K562 (cell line): ENCODE data around the gene ZNF622. TPM values are rescaled to one million over a fixed set of nuclear protein-coding genes. Genes with fewer than 3 reads are reported as not detected.

Experiments
- ARID2 ChIP-seq: fragments of 450-650 bp; IDR thresholded peaks from 2 replicates; pipeline ENCODE4 v1.6.1; 2017; ENCODE audit warnings: antibody characterized with exemption, mild to moderate bottlenecking
- CSDE1 ChIP-seq, 2 experiments: fragments of 450-650 bp; IDR thresholded peaks; 2 replicates each; pipeline ENCODE4 v1.6.1; 2016; ENCODE audit warnings: mild to moderate bottlenecking in 1 of 2
- EHMT2 ChIP-seq: fragments of 450-650 bp; IDR thresholded peaks from 2 replicates; pipeline ENCODE4 v1.6.1; 2018; ENCODE audit warnings: antibody characterized with exemption
- FOS ChIP-seq: IDR thresholded peaks from 3 replicates; pipeline ENCODE4 v1.6.1; 2011; ENCODE audit not compliant: insufficient read length; ENCODE audit errors: extremely low read depth
- FOSL1 ChIP-seq: fragments of 200-800 bp; sonication (Bioruptor generic); conservative IDR thresholded peaks from 2 replicates; pipeline ENCODE4 v1.6.1; 2016; ENCODE audit warnings: missing genetic modification characterization, missing compliant biosample characterization
- FOXK2 ChIP-seq, 2 experiments: fragments of 450-650 bp; IDR thresholded peaks in 1 of 2; conservative IDR thresholded peaks in 1 of 2; 2 replicates each; pipeline ENCODE4 v1.6.1; 2016; ENCODE audit warnings: low read depth in 2 of 2, mild to moderate bottlenecking in 1 of 2
- HSF4 ChIP-seq: fragments of 250-450 bp; sonication (Bioruptor Pico); IDR thresholded peaks from 2 replicates; pipeline ENCODE4 v2.1.2; 2022; ENCODE audit warnings: mild to moderate bottlenecking, moderate library complexity, borderline replicate concordance
- ILF3 ChIP-seq: fragments of 450-650 bp; IDR thresholded peaks from 2 replicates; pipeline ENCODE4 v1.6.1; 2018; ENCODE audit warnings: antibody characterized with exemption, mild to moderate bottlenecking, moderate library complexity, borderline replicate concordance
- KLF13 ChIP-seq: fragments of 450-650 bp; IDR thresholded peaks from 2 replicates; pipeline ENCODE4 v1.6.1; 2016; ENCODE audit warnings: missing genetic modification characterization, low read depth, mild to moderate bottlenecking, missing compliant biosample characterization, moderate library complexity, borderline replicate concordance
- LEF1 ChIP-seq: fragments of 450-650 bp; IDR thresholded peaks from 2 replicates; pipeline ENCODE4 v1.6.1; 2016; ENCODE audit warnings: mild to moderate bottlenecking
- MEF2D ChIP-seq: conservative IDR thresholded peaks from 2 replicates; pipeline ENCODE4 v1.6.1; 2016; ENCODE audit warnings: low read depth, missing genetic modification characterization, missing compliant biosample characterization
- MTA2 ChIP-seq: fragments of 450-650 bp; IDR thresholded peaks from 2 replicates; pipeline ENCODE4 v1.6.1; 2016; ENCODE audit warnings: low read depth
- NBN ChIP-seq: fragments of 450-650 bp; IDR thresholded peaks from 2 replicates; pipeline ENCODE4 v1.6.1; 2016; ENCODE audit warnings: low read depth, mild to moderate bottlenecking
- NONO ChIP-seq, 2 experiments: fragments of 200-400 bp in 1 of 2; fragments of 450-650 bp in 1 of 2; formaldehyde crosslinking in 1 of 2; IDR thresholded peaks; 2 replicates each; pipeline ENCODE4 v1.6.1; 2017; ENCODE audit warnings: low read depth in 2 of 2, mild to moderate bottlenecking in 2 of 2, moderate library complexity in 2 of 2, low read length in 1 of 2
- SMAD3 ChIP-seq: fragments of 450-650 bp; formaldehyde crosslinking; conservative IDR thresholded peaks from 2 replicates; pipeline ENCODE4 v1.4.0; 2020; ENCODE audit warnings: mild to moderate bottlenecking
- SMARCB1 ChIP-seq: IDR thresholded peaks from 2 replicates; pipeline ENCODE4 v1.6.1; 2011; ENCODE audit warnings: improper control_type of control experiment, low read depth; ENCODE audit not compliant: insufficient read length
- ZNF75A ChIP-seq: fragments of 450-650 bp; formaldehyde crosslinking; IDR thresholded peaks from 2 replicates; pipeline ENCODE4 v1.4.0; 2020; ENCODE audit warnings: mild to moderate bottlenecking
- ZNF76 ChIP-seq: fragments of 250-450 bp; sonication (Bioruptor Pico); IDR thresholded peaks from 2 replicates; pipeline ENCODE4 v1.4.0; 2020; ENCODE audit warnings: mild to moderate bottlenecking, moderate library complexity, borderline replicate concordance
- polyA plus RNA-seq, 8 experiments: library from polyadenylated mRNA; depleted of rRNA in 4 of 8; stranded (reverse) in 5 of 8; unstranded in 3 of 8; fragments of >200 nt; fragmentation: Nextera tagmentation in 2 of 8; fragmentation: Illumina TruSeq in 1 of 8; extraction: Ambion mirVana in 2 of 8; extraction: Trizol in 1 of 8; gene quantifications; 2 replicates each; pipeline versions ENCODE4 v1.2.1 to v1.2.3, GENCODE V29; 2011 to 2014; ENCODE audit warnings: inconsistent platforms in 1 of 8, missing spikeins in 1 of 8
- total RNA-seq, 7 experiments: library from RNA; depleted of rRNA in 6 of 7; stranded (reverse); fragments of >200 nt in 6 of 7; fragmentation: Illumina TruSeq in 2 of 7; extraction: Trizol in 2 of 7; gene quantifications; 2 replicates each; pipeline versions ENCODE4 v1.2.1 to v1.2.3, GENCODE V29; 2011 to 2021; ENCODE audit warnings: low replicate concordance in 1 of 7
- TF ChIP-seq, protein P1 (sequence below): fragments of 200-400 bp; formaldehyde crosslinking; IDR thresholded peaks from 2 replicates; pipeline ENCODE4 v1.6.1; 2017; ENCODE audit warnings: mild to moderate bottlenecking, low read depth, low read length, moderate library complexity
- TF ChIP-seq, protein P2 (sequence below): fragments of 250-450 bp; sonication (Bioruptor Pico); IDR thresholded peaks from 2 replicates; pipeline ENCODE4 v1.8.0; 2022; ENCODE audit warnings: inconsistent platforms
- TF ChIP-seq, protein P3 (sequence below), 3 experiments: fragments of 200-800 bp in 1 of 3; fragments of 250-450 bp in 1 of 3; fragments of 450-650 bp in 1 of 3; sonication (Bioruptor Pico) in 1 of 3; sonication (Bioruptor generic) in 1 of 3; formaldehyde crosslinking in 1 of 3; IDR thresholded peaks; 2 replicates each; pipeline versions ENCODE4 v1.6.1 to v1.8.0; 2016 to 2022; ENCODE audit warnings: mild to moderate bottlenecking in 2 of 3, missing genetic modification characterization in 2 of 3, missing compliant biosample characterization in 1 of 3, moderate library complexity in 1 of 3

The ZNF622 gene
- total and polyA plus RNA-seq, 9 of the 15 experiments (the other 6 are each of a cell fraction or from before 2014, with no cell fraction given), result 9.6 to 51.5 (median 32.3) TPM

DNA sequence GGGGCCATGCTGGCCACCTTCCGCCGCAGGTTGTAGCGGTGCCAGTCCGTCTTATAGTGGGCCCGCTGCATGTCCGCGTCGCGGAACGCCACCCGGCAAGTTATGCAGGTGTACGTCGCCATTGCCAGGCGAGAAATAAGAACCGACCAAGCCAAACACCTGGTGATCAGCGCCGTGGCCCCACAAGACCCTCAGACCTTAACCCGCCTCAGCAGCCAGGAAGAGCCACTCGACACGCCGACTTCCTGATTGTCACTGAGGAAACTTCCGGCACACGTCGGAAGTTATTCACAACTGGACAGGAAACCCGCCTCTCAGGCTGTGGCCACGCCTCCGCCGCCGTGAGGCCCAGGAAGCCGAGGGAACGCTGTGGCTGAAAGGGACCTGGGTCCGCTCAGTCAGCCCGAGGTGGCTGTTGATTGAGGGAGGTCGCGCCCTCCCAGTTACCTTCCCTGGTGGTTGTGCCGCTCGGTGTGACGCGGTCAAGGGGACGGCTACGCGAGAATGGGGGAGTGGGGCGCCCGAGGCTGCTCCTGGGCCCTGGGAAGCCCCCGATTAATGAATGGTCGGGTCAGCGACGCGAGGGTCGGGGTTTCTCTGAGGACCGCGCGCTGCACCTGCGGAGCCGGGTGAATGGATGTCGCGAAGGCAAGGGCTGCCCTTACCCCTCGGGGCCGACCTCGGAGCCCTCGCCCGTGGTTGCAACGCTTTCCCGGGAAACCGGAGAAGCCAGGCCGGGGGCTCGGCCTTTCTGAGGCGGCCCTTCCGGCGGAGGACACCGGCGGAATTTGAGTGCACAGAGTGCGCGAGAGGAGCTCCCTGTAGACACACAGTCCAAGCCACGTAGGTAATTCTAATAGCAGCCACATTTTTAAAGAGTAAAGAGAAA lies at the start of gene ZNF622 (continued):
- TF ChIP-seq, protein P1, sequence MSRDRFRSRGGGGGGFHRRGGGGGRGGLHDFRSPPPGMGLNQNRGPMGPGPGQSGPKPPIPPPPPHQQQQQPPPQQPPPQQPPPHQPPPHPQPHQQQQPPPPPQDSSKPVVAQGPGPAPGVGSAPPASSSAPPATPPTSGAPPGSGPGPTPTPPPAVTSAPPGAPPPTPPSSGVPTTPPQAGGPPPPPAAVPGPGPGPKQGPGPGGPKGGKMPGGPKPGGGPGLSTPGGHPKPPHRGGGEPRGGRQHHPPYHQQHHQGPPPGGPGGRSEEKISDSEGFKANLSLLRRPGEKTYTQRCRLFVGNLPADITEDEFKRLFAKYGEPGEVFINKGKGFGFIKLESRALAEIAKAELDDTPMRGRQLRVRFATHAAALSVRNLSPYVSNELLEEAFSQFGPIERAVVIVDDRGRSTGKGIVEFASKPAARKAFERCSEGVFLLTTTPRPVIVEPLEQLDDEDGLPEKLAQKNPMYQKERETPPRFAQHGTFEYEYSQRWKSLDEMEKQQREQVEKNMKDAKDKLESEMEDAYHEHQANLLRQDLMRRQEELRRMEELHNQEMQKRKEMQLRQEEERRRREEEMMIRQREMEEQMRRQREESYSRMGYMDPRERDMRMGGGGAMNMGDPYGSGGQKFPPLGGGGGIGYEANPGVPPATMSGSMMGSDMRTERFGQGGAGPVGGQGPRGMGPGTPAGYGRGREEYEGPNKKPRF, result no peak
- TF ChIP-seq LEF1, result no peak
- TF ChIP-seq FOSL1 (tag), result no peak
- TF ChIP-seq MTA2, result no peak
- no peak for TF ChIP-seq EHMT2
- TF ChIP-seq SMAD3 (CRISPR knock-in tag), result no peak
- TF ChIP-seq NONO (IDR thresholded peaks at IDR 0.05; ENCODE audit: low read depth in 2 of 2, low read length in 1 of 2), result peak; percentile 5 to 40; a peak in 1 of 4 replicates
- no peak for TF ChIP-seq HSF4 (CRISPR knock-in tag)
- TF ChIP-seq KLF13, result peak; percentile 20; the same call in 1 of the 2 replicates
- TF ChIP-seq CSDE1 (IDR thresholded peaks at IDR 0.05), result no peak; a peak in 1 of 4 replicates
- no peak for TF ChIP-seq NBN
- TF ChIP-seq, protein P2, sequence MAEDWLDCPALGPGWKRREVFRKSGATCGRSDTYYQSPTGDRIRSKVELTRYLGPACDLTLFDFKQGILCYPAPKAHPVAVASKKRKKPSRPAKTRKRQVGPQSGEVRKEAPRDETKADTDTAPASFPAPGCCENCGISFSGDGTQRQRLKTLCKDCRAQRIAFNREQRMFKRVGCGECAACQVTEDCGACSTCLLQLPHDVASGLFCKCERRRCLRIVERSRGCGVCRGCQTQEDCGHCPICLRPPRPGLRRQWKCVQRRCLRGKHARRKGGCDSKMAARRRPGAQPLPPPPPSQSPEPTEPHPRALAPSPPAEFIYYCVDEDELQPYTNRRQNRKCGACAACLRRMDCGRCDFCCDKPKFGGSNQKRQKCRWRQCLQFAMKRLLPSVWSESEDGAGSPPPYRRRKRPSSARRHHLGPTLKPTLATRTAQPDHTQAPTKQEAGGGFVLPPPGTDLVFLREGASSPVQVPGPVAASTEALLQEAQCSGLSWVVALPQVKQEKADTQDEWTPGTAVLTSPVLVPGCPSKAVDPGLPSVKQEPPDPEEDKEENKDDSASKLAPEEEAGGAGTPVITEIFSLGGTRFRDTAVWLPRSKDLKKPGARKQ (CRISPR knock-in tag), result no peak
- TF ChIP-seq SMARCB1, result no peak
- TF ChIP-seq ILF3, result no peak
- TF ChIP-seq FOS, result no peak
- TF ChIP-seq ZNF76 (CRISPR knock-in tag), result no peak
- TF ChIP-seq MEF2D (tag), result no peak
- TF ChIP-seq ZNF75A, result no peak
- TF ChIP-seq, protein P3, sequence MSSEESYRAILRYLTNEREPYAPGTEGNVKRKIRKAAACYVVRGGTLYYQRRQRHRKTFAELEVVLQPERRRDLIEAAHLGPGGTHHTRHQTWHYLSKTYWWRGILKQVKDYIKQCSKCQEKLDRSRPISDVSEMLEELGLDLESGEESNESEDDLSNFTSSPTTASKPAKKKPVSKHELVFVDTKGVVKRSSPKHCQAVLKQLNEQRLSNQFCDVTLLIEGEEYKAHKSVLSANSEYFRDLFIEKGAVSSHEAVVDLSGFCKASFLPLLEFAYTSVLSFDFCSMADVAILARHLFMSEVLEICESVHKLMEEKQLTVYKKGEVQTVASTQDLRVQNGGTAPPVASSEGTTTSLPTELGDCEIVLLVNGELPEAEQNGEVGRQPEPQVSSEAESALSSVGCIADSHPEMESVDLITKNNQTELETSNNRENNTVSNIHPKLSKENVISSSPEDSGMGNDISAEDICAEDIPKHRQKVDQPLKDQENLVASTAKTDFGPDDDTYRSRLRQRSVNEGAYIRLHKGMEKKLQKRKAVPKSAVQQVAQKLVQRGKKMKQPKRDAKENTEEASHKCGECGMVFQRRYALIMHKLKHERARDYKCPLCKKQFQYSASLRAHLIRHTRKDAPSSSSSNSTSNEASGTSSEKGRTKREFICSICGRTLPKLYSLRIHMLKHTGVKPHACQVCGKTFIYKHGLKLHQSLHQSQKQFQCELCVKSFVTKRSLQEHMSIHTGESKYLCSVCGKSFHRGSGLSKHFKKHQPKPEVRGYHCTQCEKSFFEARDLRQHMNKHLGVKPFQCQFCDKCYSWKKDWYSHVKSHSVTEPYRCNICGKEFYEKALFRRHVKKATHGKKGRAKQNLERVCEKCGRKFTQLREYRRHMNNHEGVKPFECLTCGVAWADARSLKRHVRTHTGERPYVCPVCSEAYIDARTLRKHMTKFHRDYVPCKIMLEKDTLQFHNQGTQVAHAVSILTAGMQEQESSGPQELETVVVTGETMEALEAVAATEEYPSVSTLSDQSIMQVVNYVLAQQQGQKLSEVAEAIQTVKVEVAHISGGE (CRISPR knock-in tag; IDR thresholded peaks at IDR 0.05), result peak; percentile 88 to 98 (median 96)
- peak; percentile 72 to 90; a peak in 3 of 4 replicates for TF ChIP-seq FOXK2 (conservative IDR thresholded peaks at IDR 0.05 in 1 of 2, IDR thresholded peaks at IDR 0.05 in 1 of 2; ENCODE audit: low read depth in 2 of 2)
- no peak for TF ChIP-seq ARID2
